ENCODE results near the gene COL6A3.

Gene COL6A3

DNA sequence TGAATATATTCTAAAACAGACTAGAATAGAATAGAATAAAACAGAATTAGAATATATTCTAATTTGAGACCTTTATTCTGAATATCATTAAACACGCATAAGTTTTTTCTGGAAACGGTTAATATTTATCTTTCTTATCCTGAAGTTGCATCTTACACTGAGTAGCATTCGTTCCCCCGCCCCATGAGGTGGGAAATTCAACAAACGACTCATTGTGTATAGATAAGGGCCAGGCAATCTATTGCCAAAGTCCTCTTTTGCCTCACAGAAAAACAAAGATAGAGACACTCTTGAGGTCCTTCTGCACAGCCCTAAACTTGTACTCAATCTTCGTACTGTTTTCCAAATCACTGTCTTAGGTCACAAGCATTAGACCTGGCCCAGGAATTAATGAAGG lies 98.1 kb downstream of the COL6A3 start:
- peaks cover 5% of the 10 kb centered on the region for H3K4me1 ChIP-seq (ENCODE audit: insufficient read depth, insufficient read length)
- no peaks in the 10 kb centered on the region for H3K36me3 ChIP-seq (ENCODE audit: insufficient read depth, insufficient read length, low read length)
- TF ChIP-seq YY1 (IDR thresholded peaks at IDR 0.05; ENCODE audit: insufficient read depth, insufficient read length), result no peak
- TF ChIP-seq SUZ12 (IDR thresholded peaks at IDR 0.05; ENCODE audit: extremely low read depth, insufficient read depth, insufficient read length), result no peak
- TF ChIP-seq ZNF274 (IDR thresholded peaks at IDR 0.05; ENCODE audit: low read depth, low read length), result no peak
- H3K4me3 ChIP-seq (ENCODE audit: insufficient read length, low read depth), result no peak overlapping the region
- DNase-seq (ENCODE audit: low read depth, low spot score), result no peak
- no peaks in the 10 kb centered on the region for H3K27me3 ChIP-seq (ENCODE audit: insufficient read depth, insufficient read length)
- H3K9ac ChIP-seq (ENCODE audit: insufficient read length, low read depth), result no peak overlapping the region
- no peaks in the 10 kb centered on the region for H3K9me3 ChIP-seq (ENCODE audit: insufficient read depth, low read length)

DNA sequence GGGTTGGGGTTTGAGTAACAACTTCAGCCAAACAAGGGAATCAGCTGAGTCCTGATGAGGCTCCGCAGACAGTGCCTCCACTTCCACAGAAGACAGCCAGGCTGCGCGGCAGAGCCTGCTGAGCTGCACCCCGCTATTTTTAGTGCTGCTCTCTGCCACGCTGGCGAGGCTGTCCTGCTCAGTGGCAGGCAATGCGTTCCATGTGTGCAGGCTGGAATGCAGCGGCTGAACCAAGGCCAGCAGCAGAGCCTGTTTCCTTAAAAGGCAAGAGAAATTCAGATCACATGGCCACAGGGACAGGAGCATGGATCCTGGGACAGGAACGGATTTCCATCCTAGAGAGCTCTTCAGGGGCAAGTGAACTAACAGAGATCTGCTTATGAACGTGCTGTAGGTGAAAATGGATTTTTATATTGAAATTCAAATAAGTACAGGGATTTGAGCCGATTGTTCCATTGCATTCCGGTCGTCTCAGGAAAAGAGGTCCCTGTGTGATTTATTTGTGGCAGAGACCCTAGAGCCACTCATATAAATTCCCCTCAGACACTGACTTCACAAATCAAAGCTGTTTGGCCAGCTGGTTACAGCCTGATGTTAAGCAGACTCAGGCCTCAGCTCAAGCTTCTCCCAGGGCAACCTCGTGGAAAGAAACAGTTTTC lies 98.7 kb downstream of the COL6A3 start:
- no peak for TF ChIP-seq ZNF274 (IDR thresholded peaks at IDR 0.05; ENCODE audit: low read depth, low read length)
- no peak for TF ChIP-seq YY1 (IDR thresholded peaks at IDR 0.05; ENCODE audit: insufficient read depth, insufficient read length)
- TF ChIP-seq SUZ12 (IDR thresholded peaks at IDR 0.05; ENCODE audit: extremely low read depth, insufficient read depth, insufficient read length), result no peak
- no peaks in the 10 kb centered on the region for H3K27me3 ChIP-seq (ENCODE audit: insufficient read depth, insufficient read length)
- H3K9ac ChIP-seq (ENCODE audit: insufficient read length, low read depth), result no peak overlapping the region
- peak; percentile 33 for DNase-seq (ENCODE audit: low read depth, low spot score)
- H3K9me3 ChIP-seq (ENCODE audit: insufficient read depth, low read length), result no peaks in the 10 kb centered on the region
- H3K36me3 ChIP-seq (ENCODE audit: insufficient read depth, insufficient read length, low read length), result no peaks in the 10 kb centered on the region
- H3K4me1 ChIP-seq (ENCODE audit: insufficient read depth, insufficient read length), result peaks cover 5% of the 10 kb centered on the region
- no peak overlapping the region for H3K4me3 ChIP-seq (ENCODE audit: insufficient read length, low read depth)

DNA sequence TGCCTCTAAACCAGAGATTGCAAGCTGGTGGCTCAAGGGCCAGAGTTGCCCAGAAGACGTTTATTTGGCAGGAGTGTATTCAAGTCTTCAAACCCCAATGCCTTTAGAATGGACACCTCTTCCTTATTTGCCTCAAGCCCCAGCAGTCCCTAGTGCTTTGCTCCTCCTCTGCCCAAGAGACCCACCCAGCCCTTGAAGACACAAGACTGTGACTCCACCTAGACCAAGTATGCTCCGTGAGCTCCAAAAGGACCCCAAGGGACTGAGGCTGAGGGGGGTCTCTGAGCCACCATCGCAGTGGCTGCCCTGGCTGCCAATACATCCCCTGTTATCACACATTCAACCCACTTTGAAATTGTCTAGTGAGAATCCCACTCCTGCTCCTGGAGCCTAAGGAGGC lies 99.3 kb downstream of the COL6A3 start:
- TF ChIP-seq ZNF274 (IDR thresholded peaks at IDR 0.05; ENCODE audit: low read depth, low read length), result no peak
- no peak for TF ChIP-seq SUZ12 (IDR thresholded peaks at IDR 0.05; ENCODE audit: extremely low read depth, insufficient read depth, insufficient read length)
- no peak for TF ChIP-seq YY1 (IDR thresholded peaks at IDR 0.05; ENCODE audit: insufficient read depth, insufficient read length)
- no peak overlapping the region for H3K4me3 ChIP-seq (ENCODE audit: insufficient read length, low read depth)
- H3K4me1 ChIP-seq (ENCODE audit: insufficient read depth, insufficient read length), result peaks cover 5% of the 10 kb centered on the region
- no peak for DNase-seq (ENCODE audit: low read depth, low spot score)
- H3K27me3 ChIP-seq (ENCODE audit: insufficient read depth, insufficient read length), result no peaks in the 10 kb centered on the region
- H3K36me3 ChIP-seq (ENCODE audit: insufficient read depth, insufficient read length, low read length), result no peaks in the 10 kb centered on the region
- no peak overlapping the region for H3K9ac ChIP-seq (ENCODE audit: insufficient read length, low read depth)
- H3K9me3 ChIP-seq (ENCODE audit: insufficient read depth, low read length), result no peaks in the 10 kb centered on the region

DNA sequence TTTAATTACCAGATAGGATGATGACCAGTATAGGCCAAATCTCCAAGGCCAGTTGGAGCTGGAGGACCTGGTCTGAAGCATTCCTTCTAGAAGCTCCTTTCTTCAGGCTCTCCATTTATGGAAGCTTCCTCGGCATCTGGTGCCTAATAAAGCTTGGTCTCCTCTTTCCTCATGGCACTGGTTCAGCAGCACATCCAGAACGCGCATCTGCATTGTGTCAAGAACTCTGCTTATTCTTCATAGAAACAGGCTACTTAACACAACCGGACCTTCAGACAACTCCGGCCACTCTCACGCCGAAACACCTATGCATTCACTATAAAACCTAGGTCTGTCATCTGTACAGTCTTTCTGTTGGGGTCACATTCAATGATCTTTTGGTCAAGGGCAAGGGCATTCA lies 99.8 kb downstream of the COL6A3 start:
- no peaks in the 10 kb centered on the region for H3K9me3 ChIP-seq (ENCODE audit: insufficient read depth, low read length)
- H3K9ac ChIP-seq (ENCODE audit: insufficient read length, low read depth), result no peak overlapping the region
- no peaks in the 10 kb centered on the region for H3K27me3 ChIP-seq (ENCODE audit: insufficient read depth, insufficient read length)
- H3K4me1 ChIP-seq (ENCODE audit: insufficient read depth, insufficient read length), result peaks cover 5% of the 10 kb centered on the region
- H3K36me3 ChIP-seq (ENCODE audit: insufficient read depth, insufficient read length, low read length), result no peaks in the 10 kb centered on the region
- H3K4me3 ChIP-seq (ENCODE audit: insufficient read length, low read depth), result no peak overlapping the region
- no peak for DNase-seq (ENCODE audit: low read depth, low spot score)
- TF ChIP-seq YY1 (IDR thresholded peaks at IDR 0.05; ENCODE audit: insufficient read depth, insufficient read length), result no peak
- no peak for TF ChIP-seq ZNF274 (IDR thresholded peaks at IDR 0.05; ENCODE audit: low read depth, low read length)
- TF ChIP-seq SUZ12 (IDR thresholded peaks at IDR 0.05; ENCODE audit: extremely low read depth, insufficient read depth, insufficient read length), result no peak

DNA sequence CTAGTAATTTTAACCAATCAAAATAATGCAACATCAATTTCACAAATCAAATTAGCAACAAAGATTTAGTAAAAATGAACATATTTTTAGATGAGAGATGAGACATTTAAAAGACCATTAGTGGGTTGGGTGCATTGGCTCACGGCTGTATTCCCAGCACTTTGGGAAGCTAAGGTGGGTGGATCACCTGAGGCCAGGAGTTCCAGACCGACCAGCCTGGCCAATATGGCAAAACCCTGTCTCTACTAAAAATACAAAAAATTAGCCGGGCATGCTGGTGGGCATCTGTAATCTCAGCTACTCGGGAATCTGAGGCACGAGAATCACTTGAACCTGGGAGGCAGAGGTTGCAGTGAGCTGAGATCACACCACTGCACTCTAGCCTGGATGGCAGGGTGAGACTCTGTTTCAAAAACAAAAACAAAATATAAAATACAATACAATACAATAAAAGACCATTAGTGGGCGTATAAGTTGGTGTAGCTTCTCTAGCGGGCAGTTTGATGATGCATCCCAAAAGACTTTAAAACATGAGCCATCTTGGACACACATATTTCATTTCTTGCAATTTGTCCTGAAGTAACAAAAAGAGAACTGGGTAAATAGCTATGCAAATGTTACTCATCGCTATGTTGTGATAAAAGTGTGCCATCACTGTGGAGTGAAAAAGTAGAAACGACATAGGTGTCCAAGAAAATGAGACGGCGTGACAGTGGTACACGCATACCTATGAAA lies 101.8 kb downstream of the COL6A3 start:
- no peaks in the 10 kb centered on the region for H3K27me3 ChIP-seq (ENCODE audit: insufficient read depth, insufficient read length)
- TF ChIP-seq YY1 (IDR thresholded peaks at IDR 0.05; ENCODE audit: insufficient read depth, insufficient read length), result no peak
- no peak for TF ChIP-seq ZNF274 (IDR thresholded peaks at IDR 0.05; ENCODE audit: low read depth, low read length)
- no peak for TF ChIP-seq SUZ12 (IDR thresholded peaks at IDR 0.05; ENCODE audit: extremely low read depth, insufficient read depth, insufficient read length)
- H3K9me3 ChIP-seq (ENCODE audit: insufficient read depth, low read length), result 0 out of 2 replicates have a peak, but pooled peaks cover 3% of the 10 kb centered on the region
- H3K4me1 ChIP-seq (ENCODE audit: insufficient read depth, insufficient read length), result peaks cover 5% of the 10 kb centered on the region
- no peaks in the 10 kb centered on the region for H3K36me3 ChIP-seq (ENCODE audit: insufficient read depth, insufficient read length, low read length)
- H3K9ac ChIP-seq (ENCODE audit: insufficient read length, low read depth), result no peak overlapping the region
- no peak for DNase-seq (ENCODE audit: low read depth, low spot score)
- H3K4me3 ChIP-seq (ENCODE audit: insufficient read length, low read depth), result no peak overlapping the region

DNA sequence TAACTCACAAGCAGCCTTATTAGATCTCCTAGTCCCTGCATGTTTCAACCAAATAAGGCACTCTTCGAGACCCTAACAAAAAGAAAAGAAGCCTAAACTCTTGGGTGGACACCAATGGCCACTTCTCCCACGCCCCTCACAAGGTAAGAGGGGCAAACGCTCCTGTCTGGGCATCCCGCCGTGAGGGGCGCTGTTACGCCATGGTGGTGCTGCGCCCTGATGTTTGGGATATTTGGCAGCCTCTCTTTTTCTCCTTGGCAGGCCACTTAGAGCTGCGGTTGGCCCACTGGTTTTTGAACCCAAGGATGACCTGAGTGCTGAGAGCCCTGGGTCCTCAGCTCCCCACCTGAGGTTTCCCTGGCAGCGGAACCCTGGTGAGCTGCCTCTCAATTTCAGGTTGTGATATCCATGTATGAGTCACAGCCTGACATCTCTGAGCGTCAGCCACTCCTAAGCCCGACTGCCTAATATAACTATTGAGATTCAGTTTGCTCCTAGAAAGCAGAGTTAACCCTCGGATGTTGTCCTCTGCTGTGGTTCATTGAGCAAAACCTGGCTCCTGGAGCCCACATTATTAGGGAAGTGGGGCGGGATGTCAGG lies 103.3 kb downstream of the COL6A3 start:
- no peak for TF ChIP-seq SUZ12 (IDR thresholded peaks at IDR 0.05; ENCODE audit: extremely low read depth, insufficient read depth, insufficient read length)
- no peak for TF ChIP-seq ZNF274 (IDR thresholded peaks at IDR 0.05; ENCODE audit: low read depth, low read length)
- no peak for TF ChIP-seq YY1 (IDR thresholded peaks at IDR 0.05; ENCODE audit: insufficient read depth, insufficient read length)
- no peak for DNase-seq (ENCODE audit: low read depth, low spot score)
- Histone ChIP-seq H3K4me1 (ENCODE audit: insufficient read depth, insufficient read length) (peaks cover 5% of the 10 kb centered on the region), H3K9ac (ENCODE audit: insufficient read length, low read depth) (no peak overlapping the region), H3K36me3 (ENCODE audit: insufficient read depth, insufficient read length, low read length) (no peaks in the 10 kb centered on the region), H3K27me3 (ENCODE audit: insufficient read depth, insufficient read length) (no peaks in the 10 kb centered on the region), H3K9me3 (ENCODE audit: insufficient read depth, low read length) (peaks cover 3% of the 10 kb centered on the region; the same call in 1 of the 2 replicates), H3K4me3 (ENCODE audit: insufficient read length, low read depth) (no peak overlapping the region)

DNA sequence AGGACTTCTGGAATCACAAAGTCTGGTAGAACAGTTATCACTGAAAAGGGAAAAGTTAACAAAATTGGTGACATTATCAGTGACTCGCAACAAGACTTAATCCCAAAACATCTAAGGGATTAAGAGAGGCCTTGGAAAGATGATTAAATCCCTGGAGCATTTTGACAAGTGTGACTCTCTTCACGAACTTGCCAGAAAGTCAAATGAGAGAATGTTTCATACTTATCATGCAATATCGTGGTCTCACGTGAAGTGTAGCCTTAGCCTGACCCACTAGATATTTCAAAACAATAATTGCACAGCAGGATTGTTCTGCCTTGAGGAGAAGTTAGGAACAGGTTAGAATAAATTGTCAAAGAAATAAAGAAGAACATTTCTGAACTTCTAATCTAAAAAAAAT lies 104.5 kb downstream of the COL6A3 start:
- peaks cover 7% of the 10 kb centered on the region; the same call in 1 of the 2 replicates for H3K9me3 ChIP-seq (ENCODE audit: insufficient read depth, low read length)
- H3K9ac ChIP-seq (ENCODE audit: insufficient read length, low read depth), result no peak overlapping the region
- no peak overlapping the region for H3K4me3 ChIP-seq (ENCODE audit: insufficient read length, low read depth)
- DNase-seq (ENCODE audit: low read depth, low spot score), result no peak
- H3K27me3 ChIP-seq (ENCODE audit: insufficient read depth, insufficient read length), result no peaks in the 10 kb centered on the region
- H3K4me1 ChIP-seq (ENCODE audit: insufficient read depth, insufficient read length), result no peaks in the 10 kb centered on the region
- H3K36me3 ChIP-seq (ENCODE audit: insufficient read depth, insufficient read length, low read length), result no peaks in the 10 kb centered on the region
- TF ChIP-seq ZNF274 (IDR thresholded peaks at IDR 0.05; ENCODE audit: low read depth, low read length) (no peak), YY1 (IDR thresholded peaks at IDR 0.05; ENCODE audit: insufficient read depth, insufficient read length) (no peak), SUZ12 (IDR thresholded peaks at IDR 0.05; ENCODE audit: extremely low read depth, insufficient read depth, insufficient read length) (no peak)
